GM12878 (cell line): ENCODE results near the gene P3H1.

Experiments used
- GABPA ChIP-seq: IDR thresholded peaks from 2 replicates; pipeline ENCODE4 v1.6.1; 2014; ENCODE audit warnings: antibody characterized with exemption, low read depth, mild to moderate bottlenecking, inconsistent platforms
- TF ChIP-seq, protein P1 (sequence below): fragments of 450-650 bp; IDR thresholded peaks from 2 replicates; pipeline ENCODE4 v1.6.1; 2016; ENCODE audit warnings: mild to moderate bottlenecking, moderate library complexity, borderline replicate concordance
- TF ChIP-seq, protein P2 (sequence below): IDR thresholded peaks from 2 replicates; pipeline ENCODE4 v1.6.1; 2012; ENCODE audit warnings: mild to moderate bottlenecking, low read depth, low read length

DNA sequence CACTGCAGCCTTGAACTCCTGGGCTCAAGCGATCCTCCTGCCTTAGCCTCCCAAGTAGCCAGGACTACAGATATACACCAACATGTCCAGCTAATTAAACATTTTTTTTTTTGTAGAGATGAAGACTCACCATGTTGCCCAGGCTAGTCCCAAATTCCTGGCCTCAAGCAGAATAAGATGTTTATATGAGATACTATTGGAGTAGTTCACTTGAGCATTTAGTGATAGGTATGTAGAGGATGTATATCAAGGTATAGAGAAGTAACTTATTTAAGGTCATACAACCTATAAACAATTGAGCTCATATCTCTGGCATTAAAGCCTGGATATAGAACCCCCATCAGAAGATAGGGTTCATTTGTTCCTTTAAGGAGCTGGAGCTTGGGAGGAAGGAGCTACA, 13.3 kb upstream of the P3H1 start:
- TF ChIP-seq, protein P1, sequence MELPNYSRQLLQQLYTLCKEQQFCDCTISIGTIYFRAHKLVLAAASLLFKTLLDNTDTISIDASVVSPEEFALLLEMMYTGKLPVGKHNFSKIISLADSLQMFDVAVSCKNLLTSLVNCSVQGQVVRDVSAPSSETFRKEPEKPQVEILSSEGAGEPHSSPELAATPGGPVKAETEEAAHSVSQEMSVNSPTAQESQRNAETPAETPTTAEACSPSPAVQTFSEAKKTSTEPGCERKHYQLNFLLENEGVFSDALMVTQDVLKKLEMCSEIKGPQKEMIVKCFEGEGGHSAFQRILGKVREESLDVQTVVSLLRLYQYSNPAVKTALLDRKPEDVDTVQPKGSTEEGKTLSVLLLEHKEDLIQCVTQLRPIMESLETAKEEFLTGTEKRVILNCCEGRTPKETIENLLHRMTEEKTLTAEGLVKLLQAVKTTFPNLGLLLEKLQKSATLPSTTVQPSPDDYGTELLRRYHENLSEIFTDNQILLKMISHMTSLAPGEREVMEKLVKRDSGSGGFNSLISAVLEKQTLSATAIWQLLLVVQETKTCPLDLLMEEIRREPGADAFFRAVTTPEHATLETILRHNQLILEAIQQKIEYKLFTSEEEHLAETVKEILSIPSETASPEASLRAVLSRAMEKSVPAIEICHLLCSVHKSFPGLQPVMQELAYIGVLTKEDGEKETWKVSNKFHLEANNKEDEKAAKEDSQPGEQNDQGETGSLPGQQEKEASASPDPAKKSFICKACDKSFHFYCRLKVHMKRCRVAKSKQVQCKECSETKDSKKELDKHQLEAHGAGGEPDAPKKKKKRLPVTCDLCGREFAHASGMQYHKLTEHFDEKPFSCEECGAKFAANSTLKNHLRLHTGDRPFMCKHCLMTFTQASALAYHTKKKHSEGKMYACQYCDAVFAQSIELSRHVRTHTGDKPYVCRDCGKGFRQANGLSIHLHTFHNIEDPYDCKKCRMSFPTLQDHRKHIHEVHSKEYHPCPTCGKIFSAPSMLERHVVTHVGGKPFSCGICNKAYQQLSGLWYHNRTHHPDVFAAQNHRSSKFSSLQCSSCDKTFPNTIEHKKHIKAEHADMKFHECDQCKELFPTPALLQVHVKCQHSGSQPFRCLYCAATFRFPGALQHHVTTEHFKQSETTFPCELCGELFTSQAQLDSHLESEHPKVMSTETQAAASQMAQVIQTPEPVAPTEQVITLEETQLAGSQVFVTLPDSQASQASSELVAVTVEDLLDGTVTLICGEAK: no peak
- TF ChIP-seq GABPA: no peak
- TF ChIP-seq, protein P2, sequence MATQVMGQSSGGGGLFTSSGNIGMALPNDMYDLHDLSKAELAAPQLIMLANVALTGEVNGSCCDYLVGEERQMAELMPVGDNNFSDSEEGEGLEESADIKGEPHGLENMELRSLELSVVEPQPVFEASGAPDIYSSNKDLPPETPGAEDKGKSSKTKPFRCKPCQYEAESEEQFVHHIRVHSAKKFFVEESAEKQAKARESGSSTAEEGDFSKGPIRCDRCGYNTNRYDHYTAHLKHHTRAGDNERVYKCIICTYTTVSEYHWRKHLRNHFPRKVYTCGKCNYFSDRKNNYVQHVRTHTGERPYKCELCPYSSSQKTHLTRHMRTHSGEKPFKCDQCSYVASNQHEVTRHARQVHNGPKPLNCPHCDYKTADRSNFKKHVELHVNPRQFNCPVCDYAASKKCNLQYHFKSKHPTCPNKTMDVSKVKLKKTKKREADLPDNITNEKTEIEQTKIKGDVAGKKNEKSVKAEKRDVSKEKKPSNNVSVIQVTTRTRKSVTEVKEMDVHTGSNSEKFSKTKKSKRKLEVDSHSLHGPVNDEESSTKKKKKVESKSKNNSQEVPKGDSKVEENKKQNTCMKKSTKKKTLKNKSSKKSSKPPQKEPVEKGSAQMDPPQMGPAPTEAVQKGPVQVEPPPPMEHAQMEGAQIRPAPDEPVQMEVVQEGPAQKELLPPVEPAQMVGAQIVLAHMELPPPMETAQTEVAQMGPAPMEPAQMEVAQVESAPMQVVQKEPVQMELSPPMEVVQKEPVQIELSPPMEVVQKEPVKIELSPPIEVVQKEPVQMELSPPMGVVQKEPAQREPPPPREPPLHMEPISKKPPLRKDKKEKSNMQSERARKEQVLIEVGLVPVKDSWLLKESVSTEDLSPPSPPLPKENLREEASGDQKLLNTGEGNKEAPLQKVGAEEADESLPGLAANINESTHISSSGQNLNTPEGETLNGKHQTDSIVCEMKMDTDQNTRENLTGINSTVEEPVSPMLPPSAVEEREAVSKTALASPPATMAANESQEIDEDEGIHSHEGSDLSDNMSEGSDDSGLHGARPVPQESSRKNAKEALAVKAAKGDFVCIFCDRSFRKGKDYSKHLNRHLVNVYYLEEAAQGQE: no peak
